ENCODE results near the gene PHF1. TPM values are rescaled to one million over a fixed set of nuclear protein-coding genes. Genes with fewer than 3 reads are reported as not detected.
A peak's percentile ranks its signal among the peaks of the same experiment; 100 is the strongest.

The PHF1 gene
- total and polyA plus RNA-seq, 4 donors: 7.2 to 13.5 (median 11.5) TPM

DNA sequence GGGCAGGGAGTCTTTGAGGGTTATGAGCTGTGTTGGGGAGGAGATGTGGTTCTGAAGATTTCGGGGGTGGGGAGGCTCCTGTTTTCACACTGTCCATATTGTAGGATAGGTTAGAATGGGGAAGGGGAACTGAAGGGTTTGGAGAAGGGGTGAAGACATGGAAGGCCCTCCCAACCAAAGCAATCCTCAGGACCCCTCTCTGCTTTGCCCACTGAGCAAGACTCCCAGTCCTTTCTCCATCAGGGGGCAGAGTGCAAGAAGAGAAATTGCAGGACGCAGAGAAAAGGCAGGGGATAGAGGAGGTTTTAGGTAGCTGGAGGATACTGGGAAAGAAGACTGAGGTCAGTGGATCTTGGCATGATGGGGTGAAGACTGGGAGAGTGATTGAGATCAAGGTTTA, 13.0 kb downstream of the PHF1 start:
- WGBS: 94% methylated on average over 2 of the region's 2 CpGs
- H3K27ac ChIP-seq (ENCODE audit: low read depth in 1 of 2, low read length in 2 of 2): no peak overlapping the region
- H3K36me3 ChIP-seq (ENCODE audit: control insufficient read depth in 4 of 4, insufficient read depth in 3 of 4, low read depth in 1 of 4, low read length in 3 of 4): no peaks in the 10 kb centered on the region
- no peaks in the 10 kb centered on the region for H3K9me3 ChIP-seq (ENCODE audit: control insufficient read depth in 4 of 4, low read length in 3 of 4)
- H3K27me3 ChIP-seq (ENCODE audit: control insufficient read depth in 4 of 4, insufficient read depth in 4 of 4, low read length in 3 of 4): no peaks in the 10 kb centered on the region
- H3K9ac ChIP-seq (ENCODE audit: low read depth in 1 of 2, low read length in 2 of 2): no peak overlapping the region
- H3K4me3 ChIP-seq (ENCODE audit: low read depth in 1 of 3, low read length in 3 of 3): no peak overlapping the region
- TF ChIP-seq, protein P1, sequence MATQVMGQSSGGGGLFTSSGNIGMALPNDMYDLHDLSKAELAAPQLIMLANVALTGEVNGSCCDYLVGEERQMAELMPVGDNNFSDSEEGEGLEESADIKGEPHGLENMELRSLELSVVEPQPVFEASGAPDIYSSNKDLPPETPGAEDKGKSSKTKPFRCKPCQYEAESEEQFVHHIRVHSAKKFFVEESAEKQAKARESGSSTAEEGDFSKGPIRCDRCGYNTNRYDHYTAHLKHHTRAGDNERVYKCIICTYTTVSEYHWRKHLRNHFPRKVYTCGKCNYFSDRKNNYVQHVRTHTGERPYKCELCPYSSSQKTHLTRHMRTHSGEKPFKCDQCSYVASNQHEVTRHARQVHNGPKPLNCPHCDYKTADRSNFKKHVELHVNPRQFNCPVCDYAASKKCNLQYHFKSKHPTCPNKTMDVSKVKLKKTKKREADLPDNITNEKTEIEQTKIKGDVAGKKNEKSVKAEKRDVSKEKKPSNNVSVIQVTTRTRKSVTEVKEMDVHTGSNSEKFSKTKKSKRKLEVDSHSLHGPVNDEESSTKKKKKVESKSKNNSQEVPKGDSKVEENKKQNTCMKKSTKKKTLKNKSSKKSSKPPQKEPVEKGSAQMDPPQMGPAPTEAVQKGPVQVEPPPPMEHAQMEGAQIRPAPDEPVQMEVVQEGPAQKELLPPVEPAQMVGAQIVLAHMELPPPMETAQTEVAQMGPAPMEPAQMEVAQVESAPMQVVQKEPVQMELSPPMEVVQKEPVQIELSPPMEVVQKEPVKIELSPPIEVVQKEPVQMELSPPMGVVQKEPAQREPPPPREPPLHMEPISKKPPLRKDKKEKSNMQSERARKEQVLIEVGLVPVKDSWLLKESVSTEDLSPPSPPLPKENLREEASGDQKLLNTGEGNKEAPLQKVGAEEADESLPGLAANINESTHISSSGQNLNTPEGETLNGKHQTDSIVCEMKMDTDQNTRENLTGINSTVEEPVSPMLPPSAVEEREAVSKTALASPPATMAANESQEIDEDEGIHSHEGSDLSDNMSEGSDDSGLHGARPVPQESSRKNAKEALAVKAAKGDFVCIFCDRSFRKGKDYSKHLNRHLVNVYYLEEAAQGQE (IDR thresholded peaks at IDR 0.05): no peak
- TF ChIP-seq GABPA (IDR thresholded peaks at IDR 0.05 in 1 of 2, conservative IDR thresholded peaks at IDR 0.05 in 1 of 2) (no peak), HNF4G (IDR thresholded peaks at IDR 0.05) (no peak), NR2F2 (IDR thresholded peaks at IDR 0.05) (no peak), RXRA (IDR thresholded peaks at IDR 0.05) (no peak), JUND (IDR thresholded peaks at IDR 0.05) (no peak), TAF1 (conservative IDR thresholded peaks at IDR 0.05) (no peak), EGR1 (IDR thresholded peaks at IDR 0.05; ENCODE audit: low read depth in 2 of 2) (no peak), YY1 (IDR thresholded peaks at IDR 0.05) (no peak)
- TF ChIP-seq, protein P2, sequence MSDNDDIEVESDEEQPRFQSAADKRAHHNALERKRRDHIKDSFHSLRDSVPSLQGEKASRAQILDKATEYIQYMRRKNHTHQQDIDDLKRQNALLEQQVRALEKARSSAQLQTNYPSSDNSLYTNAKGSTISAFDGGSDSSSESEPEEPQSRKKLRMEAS (IDR thresholded peaks at IDR 0.05): no peak
- peaks cover 7 to 24% (median 16%) of the 10 kb centered on the region in 4 donors for H3K4me1 ChIP-seq (ENCODE audit: control insufficient read depth in 4 of 4, insufficient read depth in 4 of 4, low read length in 3 of 4)
- DNase-seq (ENCODE audit: low spot score): no peak

DNA sequence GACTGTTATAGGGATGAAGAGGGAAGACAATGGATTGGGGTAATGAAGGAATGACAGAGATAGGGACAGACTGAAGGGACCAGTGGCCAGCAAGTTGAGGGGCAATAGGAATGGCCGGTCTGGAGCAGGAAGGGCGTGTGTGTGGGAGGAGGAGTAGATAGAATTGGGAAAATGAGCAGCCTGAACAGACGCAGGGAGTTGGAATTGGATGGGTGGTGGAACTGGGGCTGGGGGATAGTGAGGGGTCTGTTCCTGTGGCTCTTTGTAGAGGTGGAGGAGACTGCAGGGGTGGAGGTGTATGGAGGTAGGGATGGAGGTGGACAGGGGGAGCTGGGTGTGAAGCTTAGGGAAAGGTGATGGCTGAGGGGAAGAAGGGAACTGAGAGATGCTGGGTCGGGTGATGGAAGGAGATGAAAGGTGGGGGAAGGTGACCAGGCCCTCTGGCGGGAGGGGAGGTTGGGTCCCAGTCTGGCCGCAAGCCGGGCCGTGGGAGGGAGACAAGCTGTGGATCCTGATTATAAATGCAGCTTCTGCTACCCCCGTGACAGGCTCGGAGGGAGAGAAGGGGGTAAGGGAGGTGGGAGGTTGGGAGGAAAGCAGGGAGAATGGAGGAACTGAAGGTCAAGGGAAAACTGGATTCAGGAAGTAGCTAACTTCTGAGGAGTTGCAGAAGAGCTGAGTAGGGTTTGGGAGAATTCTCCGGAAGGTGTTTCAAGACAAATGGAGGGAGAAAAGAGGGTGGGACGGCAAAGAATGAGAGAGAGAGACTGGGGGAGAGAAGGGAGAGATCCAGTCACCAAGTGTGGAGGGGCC, 14.2 kb downstream of the PHF1 start:
- Histone ChIP-seq H3K4me1 (ENCODE audit: control insufficient read depth in 4 of 4, insufficient read depth in 4 of 4, low read length in 3 of 4) (peaks cover 9 to 32% (median 19%) of the 10 kb centered on the region in 4 donors), H3K27ac (ENCODE audit: low read depth in 1 of 2, low read length in 2 of 2) (peak overlapping the region; percentile 67 to 88)

More for the DNA sequence above, 14.2 kb downstream of the PHF1 start:
- 24% methylated on average over 12 of the region's 12 CpGs for WGBS
- Histone ChIP-seq H3K4me3 (ENCODE audit: low read depth in 1 of 3, low read length in 3 of 3) (peak overlapping the region; percentile 62 to 76 (median 66)), H3K27me3 (ENCODE audit: control insufficient read depth in 4 of 4, insufficient read depth in 4 of 4, low read length in 3 of 4) (no peaks in the 10 kb centered on the region), H3K9ac (ENCODE audit: low read depth in 1 of 2, low read length in 2 of 2) (peak overlapping the region; percentile 84 to 91), H3K9me3 (ENCODE audit: control insufficient read depth in 4 of 4, low read length in 3 of 4) (no peaks in the 10 kb centered on the region), H3K36me3 (ENCODE audit: control insufficient read depth in 4 of 4, insufficient read depth in 3 of 4, low read depth in 1 of 4, low read length in 3 of 4) (no peaks in the 10 kb centered on the region)
- TF ChIP-seq, protein P3, sequence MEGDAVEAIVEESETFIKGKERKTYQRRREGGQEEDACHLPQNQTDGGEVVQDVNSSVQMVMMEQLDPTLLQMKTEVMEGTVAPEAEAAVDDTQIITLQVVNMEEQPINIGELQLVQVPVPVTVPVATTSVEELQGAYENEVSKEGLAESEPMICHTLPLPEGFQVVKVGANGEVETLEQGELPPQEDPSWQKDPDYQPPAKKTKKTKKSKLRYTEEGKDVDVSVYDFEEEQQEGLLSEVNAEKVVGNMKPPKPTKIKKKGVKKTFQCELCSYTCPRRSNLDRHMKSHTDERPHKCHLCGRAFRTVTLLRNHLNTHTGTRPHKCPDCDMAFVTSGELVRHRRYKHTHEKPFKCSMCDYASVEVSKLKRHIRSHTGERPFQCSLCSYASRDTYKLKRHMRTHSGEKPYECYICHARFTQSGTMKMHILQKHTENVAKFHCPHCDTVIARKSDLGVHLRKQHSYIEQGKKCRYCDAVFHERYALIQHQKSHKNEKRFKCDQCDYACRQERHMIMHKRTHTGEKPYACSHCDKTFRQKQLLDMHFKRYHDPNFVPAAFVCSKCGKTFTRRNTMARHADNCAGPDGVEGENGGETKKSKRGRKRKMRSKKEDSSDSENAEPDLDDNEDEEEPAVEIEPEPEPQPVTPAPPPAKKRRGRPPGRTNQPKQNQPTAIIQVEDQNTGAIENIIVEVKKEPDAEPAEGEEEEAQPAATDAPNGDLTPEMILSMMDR (IDR thresholded peaks at IDR 0.05; ENCODE audit: low read depth, low read length, missing input control): no peak
- TF ChIP-seq GABPA (IDR thresholded peaks at IDR 0.05 in 1 of 2, conservative IDR thresholded peaks at IDR 0.05 in 1 of 2): no peak
- TF ChIP-seq RXRA (IDR thresholded peaks at IDR 0.05): no peak
- TF ChIP-seq SP1 (IDR thresholded peaks at IDR 0.05): no peak
- TF ChIP-seq, protein P4, sequence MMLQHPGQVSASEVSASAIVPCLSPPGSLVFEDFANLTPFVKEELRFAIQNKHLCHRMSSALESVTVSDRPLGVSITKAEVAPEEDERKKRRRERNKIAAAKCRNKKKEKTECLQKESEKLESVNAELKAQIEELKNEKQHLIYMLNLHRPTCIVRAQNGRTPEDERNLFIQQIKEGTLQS (IDR thresholded peaks at IDR 0.05): no peak
- TF ChIP-seq FOXA1 (IDR thresholded peaks at IDR 0.05): no peak
- no peak for TF ChIP-seq JUND (IDR thresholded peaks at IDR 0.05)
- DNase-seq (ENCODE audit: low spot score): no peak

Data from liver (tissue), 9 donors.